ENCODE results near the gene S100A10. TPM values are rescaled to one million over a fixed set of nuclear protein-coding genes. Genes with fewer than 3 reads are reported as not detected.

Gene S100A10
- total RNA-seq, 1 experiment from 2014 or later = 160 TPM

DNA sequence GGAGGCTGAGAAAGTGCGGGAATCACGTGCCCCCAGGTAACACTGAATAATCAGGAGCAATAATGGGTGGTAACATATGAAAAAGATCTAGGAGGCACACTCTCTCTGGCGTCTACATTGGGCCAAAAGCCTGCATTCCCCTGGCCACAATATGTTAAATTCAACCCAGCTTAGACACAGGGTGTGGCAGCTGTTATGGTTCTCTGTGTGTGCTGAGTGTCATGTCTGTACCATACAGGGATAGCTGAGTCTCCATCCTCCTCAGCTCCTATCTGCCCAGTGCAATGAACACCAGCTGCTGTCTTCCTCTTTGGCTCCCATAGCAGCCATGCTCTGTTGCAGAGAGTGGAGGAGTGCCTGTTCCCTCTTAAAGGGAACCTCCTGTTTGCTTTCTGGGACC, 28.8 kb upstream of the S100A10 start:
- H4K5ac ChIP-seq (ENCODE audit: insufficient read length, low read depth, low read length) = no peak overlapping the region
- H3K14ac ChIP-seq (ENCODE audit: insufficient read depth, low read length) = no peak overlapping the region
- no peak overlapping the region for H2AFZ ChIP-seq (ENCODE audit: low read length)
- H3K4ac ChIP-seq (ENCODE audit: low read depth, low read length) = no peak overlapping the region
- H3K79me1 ChIP-seq (ENCODE audit: insufficient read depth, low read depth, low read length, poor library complexity, severe bottlenecking) = no peaks in the 10 kb centered on the region
- no peak overlapping the region for H3K23ac ChIP-seq (ENCODE audit: insufficient read length, low read depth, low read length)
- Mint-ChIP-seq H3K9me3 (no peaks in the 10 kb centered on the region), H3K4me1 (peaks cover 24 to 26% of the 10 kb centered on the region in 2 experiments), H3K27ac (no peak overlapping the region; a peak in 1 of 7 replicates), H3K27me3 (ENCODE audit: low read depth) (no peaks in the 10 kb centered on the region), H3K4me3 (no peak overlapping the region), H3K36me3 (ENCODE audit: insufficient read depth in 1 of 3, low read depth in 3 of 3) (no peaks in the 10 kb centered on the region)
- H3K23me2 ChIP-seq (ENCODE audit: insufficient read length, low read depth, low read length, poor library complexity, severe bottlenecking) = no peaks in the 10 kb centered on the region
- H2BK20ac ChIP-seq (ENCODE audit: low read depth, low read length, poor library complexity, severe bottlenecking) = no peak overlapping the region
- no peak overlapping the region for H3K27ac ChIP-seq (ENCODE audit: insufficient read length, low read depth, low read length)
- H3K27me3 ChIP-seq (ENCODE audit: insufficient read depth, low read length) = no peaks in the 10 kb centered on the region
- H3K18ac ChIP-seq (ENCODE audit: insufficient read length, low read depth, low read length) = no peak overlapping the region
- H3T11ph ChIP-seq (ENCODE audit: low read length) = no peak overlapping the region
- no peak overlapping the region for H2AK5ac ChIP-seq (ENCODE audit: insufficient read length, low read length)
- no peak overlapping the region for H3K4me2 ChIP-seq (ENCODE audit: insufficient read depth, insufficient read length, low read length)
- no peak overlapping the region for H2BK15ac ChIP-seq (ENCODE audit: low read depth, low read length)
- no peak overlapping the region for H4K91ac ChIP-seq (ENCODE audit: insufficient read length, low read depth, low read length)
- no peak overlapping the region for H4K8ac ChIP-seq (replicated peaks; ENCODE audit: insufficient read length, low read depth, low read length)
- H2BK5ac ChIP-seq (ENCODE audit: insufficient read length, low read length) = no peak overlapping the region
- H2BK12ac ChIP-seq (ENCODE audit: insufficient read length, low read depth, low read length) = no peak overlapping the region
- no CpG with 5 or more reads among the region's 3 CpGs for WGBS (ENCODE audit: extremely low coverage, insufficient read length, low lambda C conversion rate)
- no peak overlapping the region for H3K56ac ChIP-seq (ENCODE audit: insufficient read length, low read depth, low read length)
- no peaks in the 10 kb centered on the region for H3K9me3 ChIP-seq (ENCODE audit: control insufficient read depth, low read depth, low read length)
- no peaks in the 10 kb centered on the region for H3K4me1 ChIP-seq (ENCODE audit: insufficient read depth, low read length)
- no peaks in the 10 kb centered on the region for H3K79me2 ChIP-seq (ENCODE audit: insufficient read depth, low read length)
- H3K9ac ChIP-seq (ENCODE audit: extremely low read depth, insufficient read length, low read length) = no peak overlapping the region
- no peaks in the 10 kb centered on the region for H4K20me1 ChIP-seq (ENCODE audit: control insufficient read depth, insufficient read depth, insufficient read length)
- TF ChIP-seq, protein P1, sequence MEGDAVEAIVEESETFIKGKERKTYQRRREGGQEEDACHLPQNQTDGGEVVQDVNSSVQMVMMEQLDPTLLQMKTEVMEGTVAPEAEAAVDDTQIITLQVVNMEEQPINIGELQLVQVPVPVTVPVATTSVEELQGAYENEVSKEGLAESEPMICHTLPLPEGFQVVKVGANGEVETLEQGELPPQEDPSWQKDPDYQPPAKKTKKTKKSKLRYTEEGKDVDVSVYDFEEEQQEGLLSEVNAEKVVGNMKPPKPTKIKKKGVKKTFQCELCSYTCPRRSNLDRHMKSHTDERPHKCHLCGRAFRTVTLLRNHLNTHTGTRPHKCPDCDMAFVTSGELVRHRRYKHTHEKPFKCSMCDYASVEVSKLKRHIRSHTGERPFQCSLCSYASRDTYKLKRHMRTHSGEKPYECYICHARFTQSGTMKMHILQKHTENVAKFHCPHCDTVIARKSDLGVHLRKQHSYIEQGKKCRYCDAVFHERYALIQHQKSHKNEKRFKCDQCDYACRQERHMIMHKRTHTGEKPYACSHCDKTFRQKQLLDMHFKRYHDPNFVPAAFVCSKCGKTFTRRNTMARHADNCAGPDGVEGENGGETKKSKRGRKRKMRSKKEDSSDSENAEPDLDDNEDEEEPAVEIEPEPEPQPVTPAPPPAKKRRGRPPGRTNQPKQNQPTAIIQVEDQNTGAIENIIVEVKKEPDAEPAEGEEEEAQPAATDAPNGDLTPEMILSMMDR (conservative IDR thresholded peaks at IDR 0.05) = no peak
- no peak for DNase-seq
- no peak overlapping the region for H2BK120ac ChIP-seq (ENCODE audit: low read depth, low read length, poor library complexity, severe bottlenecking)

Data from H9 (cell line).